NOMO-1 treated with DMSO at 0.1 percent for 48 hours (cell line): ENCODE data around the gene FUOM.
"Not testable (repeated sequence)": the region's sequence is repeated elsewhere in the genome, so short reads cannot be mapped to it uniquely, and the experiment has no call there.

Experiments used
- DNase-seq: peaks from one replicate; lab custom pipeline; 2025; ENCODE audit not compliant: unreplicated experiment; lab: John Stamatoyannopoulos, UW

FUOM gene

DNA sequence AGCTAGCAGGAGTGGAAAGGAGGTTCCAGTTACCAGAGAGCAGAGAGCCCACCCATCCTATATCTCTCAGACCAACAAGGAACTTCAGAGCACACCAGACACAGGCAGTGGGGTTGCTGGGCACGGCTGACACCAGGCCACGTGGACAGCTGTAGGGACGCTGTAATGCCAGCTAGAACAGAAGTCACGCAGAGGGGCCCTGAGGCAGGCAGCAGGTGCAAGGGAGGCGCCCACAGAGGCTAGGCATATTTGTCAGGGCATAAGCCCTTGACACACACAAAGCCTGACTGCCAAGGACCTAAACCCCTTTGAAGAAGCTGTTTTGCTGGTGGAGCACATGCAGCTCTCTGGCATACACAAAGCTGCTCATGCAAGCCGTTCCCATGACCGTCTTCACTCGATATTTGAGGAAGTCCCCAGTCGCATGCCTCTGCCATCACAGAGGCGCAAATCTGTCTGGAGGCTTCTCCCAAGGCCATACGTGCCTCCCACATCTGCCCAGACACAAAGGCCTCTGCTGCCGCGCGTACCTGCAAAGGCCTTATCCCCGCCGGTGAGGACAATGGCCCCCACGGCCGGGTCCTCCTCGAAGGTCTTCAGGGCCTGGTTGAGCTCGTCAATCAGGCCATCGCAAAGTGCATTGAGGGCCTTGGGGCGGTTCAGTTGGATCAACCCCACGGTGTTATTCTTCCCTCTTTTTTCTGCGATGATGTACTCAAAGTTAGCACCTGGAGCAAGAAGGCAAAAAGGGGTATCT is 12.4 kb upstream of the FUOM start:
- DNase-seq, result no peak

DNA sequence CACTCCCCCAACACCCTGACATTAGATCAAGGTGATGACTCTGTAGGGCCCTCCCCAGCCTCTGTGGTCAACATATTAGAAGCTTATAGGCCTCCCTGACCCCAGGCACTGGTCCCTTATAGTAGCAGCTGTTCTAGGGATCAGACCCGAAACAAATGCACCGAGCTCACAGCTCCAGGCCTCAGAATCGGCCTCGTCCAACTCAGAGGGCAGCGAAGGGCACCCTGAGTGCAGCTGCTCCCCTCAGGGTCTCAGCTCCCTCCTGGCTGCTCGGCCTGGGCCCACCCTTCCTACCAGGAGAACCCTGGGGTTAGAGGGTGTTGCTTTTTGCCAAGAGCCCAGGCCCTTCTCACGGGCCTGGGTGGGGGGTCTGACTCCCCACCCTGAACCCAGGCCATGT is 10.3 kb upstream of the FUOM start:
- no peak for DNase-seq

DNA sequence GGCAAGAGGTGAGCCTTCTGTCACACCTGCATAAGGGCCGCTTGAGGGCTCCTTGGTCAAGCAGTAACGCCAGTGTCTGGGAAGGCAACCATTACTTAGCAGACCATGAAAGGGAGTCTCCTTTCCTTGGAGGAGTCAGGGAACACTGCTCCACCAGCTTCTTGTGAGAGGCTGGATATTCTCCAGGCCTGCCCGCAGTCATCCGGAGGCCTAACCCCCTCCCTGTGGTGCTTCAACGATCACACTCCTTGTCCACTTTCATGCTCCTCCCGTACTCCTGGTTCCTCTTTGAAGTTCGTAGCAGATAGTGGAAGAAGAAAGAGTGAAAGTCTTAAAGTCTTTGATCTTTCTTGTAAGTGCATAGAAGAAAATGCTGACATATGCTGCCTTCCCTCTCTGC is 9.6 kb upstream of the FUOM start:
- DNase-seq, result not testable (repeated sequence)

DNA sequence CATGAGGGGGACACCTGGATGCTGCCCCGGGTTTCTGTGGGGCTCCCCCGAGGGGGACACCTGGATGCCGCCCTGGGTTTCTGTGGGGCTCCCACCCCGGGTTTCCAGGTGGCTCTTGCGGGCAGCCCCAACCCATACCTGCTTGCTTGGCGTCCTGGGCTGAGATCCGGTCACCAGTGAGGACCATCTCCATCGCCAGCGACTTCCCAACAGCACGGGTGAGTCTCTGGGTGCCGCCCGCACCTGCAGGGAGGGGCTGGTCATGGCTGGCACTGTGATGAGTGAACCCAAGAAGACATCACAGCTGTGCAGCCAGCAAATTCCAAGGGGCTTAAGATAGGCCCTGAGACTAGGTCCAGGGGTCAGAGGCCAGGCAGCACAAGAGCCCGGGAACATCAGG is 8.9 kb upstream of the FUOM start:
- DNase-seq, result no peak

DNA sequence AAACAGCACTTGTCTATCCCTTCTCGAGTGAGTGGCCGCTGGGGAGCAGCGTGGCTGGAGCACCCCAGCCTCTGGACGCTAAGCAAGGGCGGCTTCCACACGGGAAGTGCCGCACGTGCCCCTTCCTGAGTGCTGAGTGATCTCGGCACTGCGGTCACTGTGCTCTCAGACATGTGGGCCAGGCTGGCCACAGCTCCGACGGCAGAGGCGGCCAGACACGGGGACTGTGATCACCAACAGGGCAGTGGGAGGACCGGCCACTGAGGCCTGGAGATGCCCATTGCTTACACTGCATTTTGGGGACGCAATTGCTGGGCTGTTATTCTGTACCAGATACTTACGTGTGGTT is 8.3 kb upstream of the FUOM start:
- DNase-seq, result no peak

DNA sequence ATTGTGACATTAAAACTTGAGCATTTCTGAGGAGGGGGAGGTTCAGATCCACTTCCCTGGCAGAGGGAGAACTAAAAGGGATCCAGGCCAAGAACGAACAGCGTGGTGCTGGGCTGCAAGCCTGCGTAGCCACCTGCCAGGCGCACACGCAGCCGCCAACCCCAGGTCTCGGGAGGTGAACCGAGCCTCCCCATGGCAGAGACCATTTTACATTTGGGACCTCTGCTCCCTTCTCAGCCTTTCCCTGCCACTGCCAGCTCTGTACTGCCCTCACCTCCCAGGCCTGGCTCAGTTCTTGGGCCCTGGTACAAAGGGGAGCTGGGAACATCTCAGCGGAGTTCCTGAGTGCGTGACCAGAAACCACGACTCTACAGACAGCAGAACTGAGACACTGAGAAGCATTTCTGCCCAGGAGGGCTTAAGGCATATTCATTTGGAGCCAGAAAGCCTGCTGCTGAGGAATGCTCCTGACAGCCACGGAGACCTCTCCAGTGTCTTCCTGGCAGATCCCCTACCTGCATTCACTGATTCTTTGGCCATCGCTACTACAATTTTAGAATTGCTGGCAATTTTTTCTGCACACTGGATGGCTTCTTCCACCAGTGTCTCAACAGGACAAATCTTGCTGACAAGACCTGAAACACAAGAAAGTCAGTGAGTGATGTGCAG is 7.8 kb upstream of the FUOM start:
- no peak for DNase-seq

DNA sequence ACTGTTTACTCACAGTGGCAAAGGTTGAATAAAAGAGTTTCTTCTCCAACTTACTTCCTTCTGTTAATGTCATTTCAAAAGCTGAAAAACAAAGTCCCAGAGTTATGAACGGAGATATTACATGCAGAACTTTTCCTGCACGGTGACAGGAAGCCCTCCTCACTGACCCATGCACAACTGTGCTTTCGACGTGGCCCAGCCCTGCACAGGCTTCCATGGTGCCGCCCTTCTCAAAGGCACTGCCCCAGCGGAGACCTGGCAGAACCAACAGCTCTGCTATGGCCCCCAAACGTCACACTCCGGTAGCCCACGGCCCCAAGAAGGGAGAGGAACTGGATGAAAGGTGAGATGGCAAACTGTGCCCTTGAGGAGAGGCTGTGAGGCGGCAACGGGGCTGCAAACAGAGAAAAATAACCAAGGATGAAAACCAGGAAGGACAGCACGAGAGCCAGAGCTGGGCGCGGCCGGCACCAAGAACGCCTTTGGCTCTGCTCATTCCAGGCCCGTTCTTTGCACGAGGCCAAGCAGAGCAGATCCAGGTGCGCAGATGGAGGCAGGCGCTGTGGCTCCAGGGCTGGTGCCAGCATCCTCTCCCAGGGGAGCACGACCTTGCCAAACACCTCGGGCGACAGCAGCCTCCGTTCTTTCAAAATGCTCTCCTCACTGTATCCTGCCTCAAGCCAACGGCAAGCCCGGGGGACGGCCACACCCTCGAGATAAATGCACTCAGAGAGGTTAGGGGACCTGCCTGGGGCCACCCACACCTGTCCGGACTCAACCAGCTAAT is 7.0 kb upstream of the FUOM start:
- no peak for DNase-seq

DNA sequence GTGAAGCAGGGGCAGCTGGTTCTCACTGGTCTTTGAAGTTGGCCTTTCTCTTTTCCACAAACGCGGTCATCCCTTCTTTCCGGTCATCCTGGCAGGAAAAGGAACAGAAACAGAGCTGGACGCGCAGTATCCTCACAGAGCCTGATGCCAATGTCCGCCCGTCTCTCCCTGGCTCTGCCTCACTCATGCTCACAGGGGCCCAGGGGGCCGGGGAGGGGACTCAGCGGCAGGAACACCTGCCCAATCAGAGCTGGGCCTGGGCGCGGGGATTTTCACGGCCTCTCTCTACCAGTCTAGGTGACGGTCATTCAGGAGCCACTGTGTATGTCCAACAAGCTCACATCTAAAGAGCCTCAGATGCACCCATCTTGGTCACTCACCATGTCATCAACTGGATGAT is 5.0 kb upstream of the FUOM start:
- no peak for DNase-seq

DNA sequence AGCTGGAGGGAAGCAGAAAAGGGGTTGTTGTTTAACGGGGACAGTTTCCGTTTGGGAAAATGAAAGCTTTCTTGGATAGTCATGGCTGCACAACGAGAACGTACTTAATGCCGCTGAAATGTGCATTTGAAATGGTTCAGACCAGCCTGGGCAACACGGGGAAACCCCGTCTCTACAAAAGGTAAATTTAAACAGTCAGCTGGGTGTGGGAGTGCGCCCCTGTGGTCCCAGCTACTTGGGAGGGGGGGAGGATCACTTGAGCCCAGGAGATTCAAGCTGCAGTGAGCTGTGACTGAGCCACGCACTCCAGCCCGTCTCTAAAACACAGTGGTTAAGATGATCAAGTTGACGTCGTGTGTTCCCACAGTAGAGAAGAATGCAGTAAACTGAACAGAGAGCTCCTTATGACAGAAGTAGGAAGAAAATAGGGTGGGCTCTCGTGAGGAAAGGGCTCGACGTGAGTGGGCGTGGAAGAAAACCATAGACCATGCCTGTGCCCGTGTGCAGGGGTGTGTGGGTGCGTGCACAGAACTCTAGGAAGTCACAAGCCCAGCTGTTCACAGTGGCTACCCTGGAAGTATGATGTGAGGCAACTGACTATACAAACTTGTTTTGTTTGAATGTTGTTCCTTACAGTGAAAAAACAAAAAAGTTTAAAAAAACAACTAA is 4.1 kb upstream of the FUOM start:
- DNase-seq, result no peak

DNA sequence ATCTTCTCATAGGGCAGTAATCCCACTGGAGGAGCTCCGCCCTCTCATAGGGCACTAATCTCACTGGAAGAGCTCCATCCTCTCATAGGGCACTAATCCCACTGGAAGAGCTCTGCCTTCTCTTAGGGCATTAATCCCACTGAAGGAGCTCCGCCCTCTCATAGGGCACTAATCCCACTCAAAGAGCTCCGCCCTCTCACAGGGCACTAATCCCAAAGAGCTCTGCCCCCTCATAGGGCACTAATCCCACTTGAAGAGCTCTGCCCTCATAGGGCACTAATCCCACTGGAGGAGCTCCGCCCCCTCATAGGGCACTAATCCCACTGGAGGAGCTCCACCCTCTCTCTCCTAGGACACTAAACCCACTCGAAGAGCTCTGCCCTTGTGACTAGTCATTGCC is 3.4 kb upstream of the FUOM start:
- no peak for DNase-seq

DNA sequence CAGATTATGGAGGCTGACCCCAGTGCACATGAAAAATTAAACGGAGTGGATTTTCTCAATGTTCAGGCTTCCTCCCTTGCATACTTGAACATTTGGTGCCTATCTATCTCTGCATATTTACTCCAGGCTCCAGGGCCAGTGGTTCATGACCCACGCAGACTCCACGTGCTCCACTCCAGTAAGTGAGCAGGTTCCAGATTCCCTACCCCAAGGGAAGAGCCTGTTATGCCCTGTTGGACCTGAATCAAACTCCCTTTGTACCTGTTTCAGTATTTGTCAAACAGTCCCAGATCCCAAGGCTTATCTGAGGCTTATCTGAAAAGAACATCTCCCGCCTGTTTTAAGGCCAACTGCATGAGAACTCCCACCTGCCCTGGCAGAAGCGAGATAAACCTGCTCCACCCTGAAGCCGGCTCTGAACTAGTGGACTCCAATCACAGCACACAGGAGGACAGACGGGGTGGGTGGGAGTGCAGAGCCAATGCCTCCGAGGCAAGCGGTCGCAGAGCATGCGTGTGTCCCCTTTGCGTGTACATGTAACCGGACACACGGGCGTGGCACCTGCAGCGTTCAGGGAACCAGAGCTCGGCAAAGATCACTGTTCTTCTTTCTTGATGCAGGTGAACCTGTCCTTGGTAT is 2.3 kb upstream of the FUOM start:
- DNase-seq, result no peak

DNA sequence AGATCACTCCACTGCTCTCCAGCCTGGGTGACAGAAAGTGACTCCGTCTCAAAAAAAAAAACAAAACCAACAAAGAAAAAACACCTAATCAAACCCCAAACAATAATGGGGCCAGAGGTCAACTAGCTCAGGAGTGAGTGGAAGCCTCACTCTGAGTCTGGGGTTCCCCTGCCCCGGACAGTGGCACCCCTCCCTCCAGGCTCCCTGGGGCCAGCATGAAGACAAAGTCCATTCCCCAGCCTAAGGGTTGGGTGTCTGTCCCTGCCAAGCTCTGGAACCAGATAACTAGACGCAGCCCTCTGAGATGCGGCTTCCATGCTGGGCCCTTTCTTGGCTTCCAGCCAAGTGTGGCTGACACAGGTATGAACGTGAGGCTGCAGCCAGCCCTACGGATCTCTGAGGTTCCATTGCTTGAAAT is 1.7 kb upstream of the FUOM start:
- DNase-seq, result no peak

DNA sequence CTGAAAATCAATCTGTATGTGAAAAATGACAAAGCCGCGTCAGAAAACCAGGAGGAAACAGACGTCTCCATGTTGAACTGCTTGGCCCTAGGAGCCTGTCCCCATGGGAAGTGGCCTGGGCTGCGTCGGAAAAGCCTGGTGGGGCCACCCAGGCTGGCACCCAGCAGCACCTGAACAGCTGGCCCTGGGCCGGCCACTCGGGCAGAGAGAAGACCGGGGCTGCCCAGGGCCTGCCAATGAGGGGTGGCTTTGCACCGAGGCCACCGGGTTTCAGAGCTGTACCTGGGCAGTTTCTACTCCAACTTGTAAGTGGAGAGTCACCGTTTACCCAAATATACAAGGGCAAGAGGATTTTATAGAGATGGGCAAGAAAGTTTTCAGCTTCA is 1.1 kb upstream of the FUOM start:
- DNase-seq, result no peak

DNA sequence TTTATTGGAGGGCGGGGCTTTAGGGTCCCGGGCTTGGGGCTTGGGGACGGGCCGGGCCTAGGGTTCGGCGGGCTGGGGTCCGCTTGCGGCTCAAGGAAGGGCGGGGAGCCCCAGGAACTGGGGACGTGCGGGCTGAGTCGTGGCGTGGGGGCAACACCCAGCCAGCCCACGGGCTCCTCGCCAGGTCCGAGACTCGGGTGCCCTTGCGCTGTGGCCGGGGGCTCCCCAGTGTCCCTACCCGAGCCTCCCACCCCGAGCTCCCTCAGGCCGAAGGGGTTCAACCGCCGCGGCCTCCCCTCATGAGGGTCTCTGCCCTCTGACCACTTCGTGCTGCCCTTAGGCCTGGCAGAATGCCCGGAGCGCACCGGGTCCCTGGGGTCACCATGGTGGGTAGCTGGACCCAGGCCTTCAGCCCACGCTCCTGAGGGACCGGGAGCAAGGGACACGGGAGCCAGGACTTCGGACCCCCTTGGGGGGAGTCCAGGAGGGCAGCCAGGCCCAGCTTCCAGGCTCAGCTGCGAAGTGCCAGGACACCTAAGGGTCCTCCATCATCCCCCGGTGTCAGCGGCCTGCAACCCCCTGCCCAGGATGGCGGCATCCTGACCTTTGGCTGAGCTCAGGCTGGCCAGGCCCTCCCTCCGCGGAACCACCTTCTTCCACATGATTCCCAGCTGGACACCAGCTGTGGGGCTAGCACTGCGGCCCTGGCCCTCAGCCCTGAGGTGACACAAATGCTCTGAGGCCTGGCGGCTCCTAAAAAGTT is 524 bp upstream of the FUOM start:
- no peak for DNase-seq

DNA sequence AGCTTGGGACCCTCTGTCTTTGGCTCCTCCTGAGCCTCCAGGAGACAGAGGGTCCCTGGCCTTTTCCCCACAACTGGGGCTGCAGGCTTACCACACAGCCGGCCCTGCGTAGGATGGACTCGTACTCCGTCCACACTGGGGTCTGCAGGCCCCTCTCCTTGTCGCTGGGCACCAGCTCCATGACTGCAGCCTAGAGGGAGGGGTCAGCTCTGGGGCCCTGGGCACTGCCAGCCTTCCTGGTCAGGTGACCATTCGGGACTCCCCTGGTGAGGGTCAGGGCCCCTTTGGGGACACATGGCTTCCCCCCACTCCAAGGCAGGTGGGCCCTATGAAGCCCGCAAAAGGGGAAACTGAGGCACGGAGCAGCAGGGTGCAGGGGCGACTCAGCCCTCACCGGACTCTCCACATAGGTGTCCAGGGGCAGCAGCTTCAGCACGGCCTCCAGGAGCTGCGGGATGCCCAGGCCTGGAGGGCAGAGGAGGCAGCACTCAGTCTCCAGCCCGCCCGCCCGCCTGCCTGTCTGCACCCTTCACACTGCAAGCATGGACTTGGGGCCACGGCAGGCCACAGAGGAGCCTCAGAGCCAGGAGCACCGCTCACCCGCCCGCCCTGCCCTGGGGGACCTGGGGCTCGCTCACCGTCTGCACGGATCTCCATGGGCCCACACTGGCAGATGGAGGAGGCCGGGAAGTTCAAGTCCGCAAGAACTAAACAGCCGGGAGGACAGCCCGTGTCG is 1.1 kb downstream of the FUOM start:
- DNase-seq, result no peak

DNA sequence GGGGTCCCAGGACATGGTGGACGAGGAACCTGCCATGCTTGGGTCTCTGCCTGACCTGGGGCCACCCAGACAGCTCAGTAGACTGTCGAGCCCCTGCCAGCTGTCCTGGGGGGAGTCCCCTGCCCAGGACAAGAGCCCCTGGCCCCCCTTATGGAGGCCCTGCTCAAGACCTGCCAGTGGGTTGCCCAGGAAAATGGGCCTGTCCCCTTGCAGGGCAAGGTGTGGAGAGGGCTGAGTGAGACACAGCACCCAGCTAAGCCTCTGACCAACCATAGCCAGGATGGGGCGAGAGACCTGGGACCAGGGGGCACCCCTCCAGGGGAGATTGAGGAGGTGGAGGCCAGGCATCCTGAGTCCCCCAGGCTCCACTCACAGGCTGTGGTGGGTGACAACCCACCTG is 1.8 kb downstream of the FUOM start:
- no peak for DNase-seq

DNA sequence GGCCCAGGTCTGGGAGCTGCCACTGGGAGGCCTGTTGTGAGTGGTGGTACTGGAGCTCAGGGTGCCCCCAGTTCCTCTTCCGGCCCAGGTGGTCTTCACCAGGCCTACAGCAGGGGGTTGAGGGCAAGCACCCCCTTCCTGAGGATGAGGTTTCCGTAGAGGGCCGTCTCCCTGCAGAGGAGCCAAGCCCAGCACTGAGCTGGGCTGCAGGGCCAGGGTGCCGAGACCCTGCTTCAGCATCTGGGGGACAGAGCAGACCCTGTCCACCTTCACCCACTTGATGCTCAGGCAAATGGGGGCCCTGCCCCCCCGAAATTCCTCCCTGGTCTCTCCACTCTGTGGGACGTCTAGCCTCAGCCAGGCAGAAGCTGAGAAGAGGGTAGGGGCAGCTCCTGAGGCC is 2.6 kb downstream of the FUOM start:
- no peak for DNase-seq

DNA sequence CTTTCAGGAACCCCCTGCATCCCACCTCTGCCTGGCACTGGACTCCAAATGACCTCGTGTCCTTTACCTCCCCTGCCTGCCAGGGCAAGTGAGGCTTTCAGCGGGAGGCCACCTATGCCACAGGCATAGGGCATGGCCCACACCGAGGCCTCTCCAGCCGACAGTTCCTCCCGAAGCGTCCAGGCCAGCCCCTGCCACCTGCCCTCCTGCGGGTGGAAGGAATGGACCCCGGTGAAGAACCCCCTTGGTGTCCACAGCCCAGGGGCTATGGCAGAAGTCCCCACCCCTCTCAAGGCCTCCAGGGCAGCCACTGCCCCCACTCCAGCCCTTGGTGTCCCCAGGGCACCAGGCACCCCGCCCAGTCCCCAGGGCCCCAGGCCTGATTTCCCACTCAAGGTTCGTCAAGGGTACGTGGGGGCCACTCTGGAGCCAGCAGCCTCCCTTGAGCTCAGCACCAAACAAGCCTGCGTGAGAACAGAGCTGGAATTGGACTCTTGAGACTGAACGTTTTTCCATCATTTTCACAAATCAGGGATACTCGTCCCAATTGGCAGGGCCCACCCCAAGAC is 3.1 kb downstream of the FUOM start:
- no peak for DNase-seq

DNA sequence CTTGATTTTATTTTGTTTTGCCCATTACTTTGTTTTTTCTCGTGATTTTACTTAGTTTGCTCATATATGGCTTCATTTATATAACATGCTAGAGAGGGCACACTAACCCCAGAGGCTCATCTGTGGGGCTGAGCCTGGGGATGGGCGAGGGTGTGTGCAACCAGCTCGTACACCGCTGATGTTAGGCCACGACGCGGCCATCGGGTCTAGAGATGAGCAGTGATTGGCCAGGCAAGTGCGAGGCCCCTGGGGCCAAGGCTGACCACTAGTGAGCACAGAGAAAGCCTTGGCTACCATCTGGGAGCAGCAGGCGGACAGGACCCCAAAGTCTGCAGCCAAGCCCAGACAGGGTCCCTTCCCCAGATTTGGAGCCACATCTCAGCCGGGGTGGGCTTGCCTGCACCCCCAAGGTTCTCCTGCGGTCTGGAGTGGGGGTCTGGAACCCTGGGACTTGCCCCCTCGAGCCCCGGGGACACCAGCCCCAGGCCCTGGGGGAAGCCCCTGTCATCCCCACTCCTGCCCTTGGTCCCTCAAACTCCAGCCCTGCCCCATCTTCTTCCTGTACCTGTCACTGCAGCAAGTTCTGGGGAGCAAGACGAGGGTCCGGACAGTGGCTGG is 3.7 kb downstream of the FUOM start:
- DNase-seq, result no peak
